ENCODE data around the gene SECISBP2. TPM values are rescaled to one million over a fixed set of nuclear protein-coding genes. Genes with fewer than 3 reads are reported as not detected.

Gene SECISBP2
- total and polyA plus RNA-seq, 2 donors (not counting 1 experiment from before 2014, with no cell fraction given): 56.6 to 124 TPM

DNA sequence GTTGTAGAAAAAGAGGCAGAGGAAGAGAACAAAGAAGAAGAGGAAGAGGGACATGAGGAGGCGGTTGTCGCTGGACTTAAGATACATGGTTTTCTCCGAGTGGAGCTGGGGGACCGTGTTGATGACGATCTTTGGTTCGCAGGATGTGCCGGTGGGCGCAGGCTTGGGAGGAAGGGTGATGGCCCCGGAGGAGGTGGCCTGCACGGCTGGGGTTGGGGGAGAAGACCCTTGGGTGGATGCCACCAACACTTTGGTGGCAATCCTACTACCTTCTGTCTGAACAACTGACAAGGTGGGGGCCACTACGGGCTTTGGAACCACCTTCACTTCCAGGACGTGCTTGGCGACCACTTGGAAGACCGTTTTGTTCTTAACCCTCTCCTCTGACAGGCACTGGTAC is 60.7 kb downstream of the SECISBP2 start:
- CTCF ChIA-PET: interaction anchor here (2.4 kb wide), 1 partner anchor 170 kb away, joined by 15 read pairs; no protein-coding TSS in a partner anchor

More for the DNA sequence above, 60.7 kb downstream of the SECISBP2 start:
- POLR2A ChIA-PET: no interaction called here
- Histone ChIP-seq H3K9ac (ENCODE audit: low read length) (no peak overlapping the region), H2AFZ (ENCODE audit: insufficient read depth, low read depth, low read length, poor library complexity, severe bottlenecking) (no peak overlapping the region), H3K27me3 (replicated peaks in 1 of 4; ENCODE audit: control extremely low read depth in 1 of 4, control insufficient read depth in 3 of 4, insufficient read depth in 4 of 4, low read length in 3 of 4) (no peaks in the 10 kb centered on the region), H3K4me2 (replicated peaks; ENCODE audit: low read depth, low read length, poor library complexity, severe bottlenecking) (no peak overlapping the region), H3K27ac (ENCODE audit: low read length in 2 of 2) (no peak overlapping the region), H3K9me3 (ENCODE audit: control extremely low read depth in 1 of 3, control insufficient read depth in 2 of 3, insufficient read depth in 1 of 3, low read length in 2 of 3) (no peaks in the 10 kb centered on the region), H4K20me1 (ENCODE audit: control insufficient read depth, insufficient read depth, low read length, poor library complexity, severe bottlenecking) (peaks cover 5% of the 10 kb centered on the region), H3K79me2 (ENCODE audit: control insufficient read depth, insufficient read depth, low read length) (no peaks in the 10 kb centered on the region), H3K4me3 (ENCODE audit: control extremely low read depth in 1 of 5, extremely low read depth in 1 of 5, insufficient read depth in 1 of 5, low read depth in 2 of 5, low read length in 4 of 5) (no peak overlapping the region), H3K36me3 (replicated peaks in 1 of 2; ENCODE audit: control extremely low read depth in 1 of 2, control insufficient read depth in 1 of 2, extremely low read depth in 1 of 2, insufficient read depth in 2 of 2, low read length in 1 of 2) (peaks cover 0 to 65% of the 10 kb centered on the region in 2 experiments), H3K4me1 (ENCODE audit: control insufficient read depth in 2 of 2, insufficient read depth in 2 of 2, low read length in 2 of 2) (peaks cover 11 to 42% of the 10 kb centered on the region in 2 donors)
- Mint-ChIP-seq H3K9me3 (ENCODE audit: insufficient read depth) (no peaks in the 10 kb centered on the region), H3K27ac (no peak overlapping the region), H3K4me1 (peaks cover 42% of the 10 kb centered on the region), H3K27me3 (no peaks in the 10 kb centered on the region), H3K4me3 (no peak overlapping the region)
- DNase-seq (no peak), ATAC-seq (ENCODE audit: low read depth) (no peak)
- 97% methylated on average over 14 of the region's 14 CpGs for WGBS (ENCODE audit: insufficient coverage)
- TF ChIP-seq EZH2 (IDR thresholded peaks at IDR 0.05; ENCODE audit: borderline replicate concordance, insufficient read depth, low read depth, low read length, poor library complexity, severe bottlenecking) (no peak), CTCF (IDR thresholded peaks at IDR 0.05) (no peak)
- intact Hi-C loops (cut with micrococcal nuclease): no loop called here
